Measurements from ENCODE around the gene F8.
"Not testable (repeated sequence)": the region's sequence is repeated elsewhere in the genome, so short reads cannot be mapped to it uniquely, and the experiment has no call there.

F8 gene

GRCh38 chrX:155028877-155029291 is 6.4 kb upstream of the F8 start:
- DNase-seq = no peak

GRCh38 chrX:155028129-155028528 is 5.6 kb upstream of the F8 start:
- peak in 1 of 5 experiments; percentile 34 for DNase-seq

- peak in 2 of 5 experiments; percentile 9 to 70 for DNase-seq
Observed at GRCh38 chrX:155027509-155028066, 5.1 kb upstream of the F8 start.

GRCh38 chrX:155026727-155027508 is 4.4 kb upstream of the F8 start, which contains the start of gene FUNDC2:
TSS of gene FUNDC2 (plus strand) at chrX:155026844. CDS start at chrX:155026939, 95 bp downstream.
- DNase-seq = peak; percentile 82 to 99 (median 92)

- no peak for DNase-seq
Observed at GRCh38 chrX:155026420-155026726, 3.9 kb upstream of the F8 start.

- DNase-seq = no peak
Observed at GRCh38 chrX:155023907-155024833, 1.6 kb upstream of the F8 start.

GRCh38 chrX:155020591-155020990 is 1.9 kb downstream of the F8 start:
- no peak for DNase-seq

GRCh38 chrX:155009994-155010472 is 12.5 kb downstream of the F8 start:
- no peak for DNase-seq

- not testable (repeated sequence) for DNase-seq
Observed at GRCh38 chrX:155008578-155008977, 13.9 kb downstream of the F8 start.

- DNase-seq = not testable (repeated sequence)
Observed at GRCh38 chrX:155006913-155007671, 15.4 kb downstream of the F8 start.

- DNase-seq = not testable (repeated sequence)
Observed at GRCh38 chrX:155006379-155006778, 16.1 kb downstream of the F8 start.

GRCh38 chrX:155005190-155005589 is 17.3 kb downstream of the F8 start:
- no peak for DNase-seq

GRCh38 chrX:155001873-155002272 is 20.6 kb downstream of the F8 start:
- peak in 1 of 5 experiments; percentile 6 for DNase-seq

- no peak for DNase-seq
Observed at GRCh38 chrX:155000841-155001240, 21.7 kb downstream of the F8 start.

GRCh38 chrX:154998204-154998880 is 24.2 kb downstream of the F8 start:
- no peak for DNase-seq

- no peak for DNase-seq
Observed at GRCh38 chrX:154991476-154991875, 31.0 kb downstream of the F8 start.

- no peak for DNase-seq
Observed at GRCh38 chrX:154991039-154991438, 31.5 kb downstream of the F8 start.

- no peak for DNase-seq
Observed at GRCh38 chrX:154990496-154990895, 32.0 kb downstream of the F8 start.

GRCh38 chrX:154988719-154989118 is 33.8 kb downstream of the F8 start:
- no peak for DNase-seq

GRCh38 chrX:154987940-154988339 is 34.6 kb downstream of the F8 start:
- DNase-seq = no peak

- peak in 1 of 5 experiments; percentile 2 for DNase-seq
Observed at GRCh38 chrX:154986826-154987575, 35.5 kb downstream of the F8 start.

Data from T-helper 2 cell (primary cell).